GM21423 (cell line): ENCODE measurements around the gene AARS2.

Experiments used
- ATAC-seq: cut with Tn5 transposase; IDR thresholded peaks from one replicate; pipeline ENCODE4 v1.9.1; 2021; ENCODE audit warnings: mild to moderate bottlenecking, moderate library complexity; ENCODE audit not compliant: unreplicated experiment

The AARS2 gene

DNA sequence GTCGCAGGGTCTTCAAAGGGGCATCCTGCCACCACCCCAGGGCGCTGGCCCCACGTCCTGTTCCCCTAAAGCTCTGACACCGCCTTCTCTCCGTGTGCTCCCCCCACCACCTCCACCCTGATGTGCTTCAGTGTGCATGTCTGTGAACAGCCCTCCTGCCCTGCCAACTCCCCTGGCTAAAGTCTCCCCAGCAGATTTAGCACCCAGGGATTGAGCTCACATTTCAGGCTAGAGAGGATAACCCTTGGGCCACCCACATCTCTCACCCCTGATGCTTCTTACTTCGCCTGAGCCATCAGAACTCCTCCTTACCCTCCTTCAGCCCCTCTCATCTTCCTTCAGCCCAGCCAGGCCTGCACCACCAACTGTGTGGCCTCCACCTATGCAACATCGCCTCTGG lies 35.4 kb downstream of the AARS2 start:
- no peak for ATAC-seq

DNA sequence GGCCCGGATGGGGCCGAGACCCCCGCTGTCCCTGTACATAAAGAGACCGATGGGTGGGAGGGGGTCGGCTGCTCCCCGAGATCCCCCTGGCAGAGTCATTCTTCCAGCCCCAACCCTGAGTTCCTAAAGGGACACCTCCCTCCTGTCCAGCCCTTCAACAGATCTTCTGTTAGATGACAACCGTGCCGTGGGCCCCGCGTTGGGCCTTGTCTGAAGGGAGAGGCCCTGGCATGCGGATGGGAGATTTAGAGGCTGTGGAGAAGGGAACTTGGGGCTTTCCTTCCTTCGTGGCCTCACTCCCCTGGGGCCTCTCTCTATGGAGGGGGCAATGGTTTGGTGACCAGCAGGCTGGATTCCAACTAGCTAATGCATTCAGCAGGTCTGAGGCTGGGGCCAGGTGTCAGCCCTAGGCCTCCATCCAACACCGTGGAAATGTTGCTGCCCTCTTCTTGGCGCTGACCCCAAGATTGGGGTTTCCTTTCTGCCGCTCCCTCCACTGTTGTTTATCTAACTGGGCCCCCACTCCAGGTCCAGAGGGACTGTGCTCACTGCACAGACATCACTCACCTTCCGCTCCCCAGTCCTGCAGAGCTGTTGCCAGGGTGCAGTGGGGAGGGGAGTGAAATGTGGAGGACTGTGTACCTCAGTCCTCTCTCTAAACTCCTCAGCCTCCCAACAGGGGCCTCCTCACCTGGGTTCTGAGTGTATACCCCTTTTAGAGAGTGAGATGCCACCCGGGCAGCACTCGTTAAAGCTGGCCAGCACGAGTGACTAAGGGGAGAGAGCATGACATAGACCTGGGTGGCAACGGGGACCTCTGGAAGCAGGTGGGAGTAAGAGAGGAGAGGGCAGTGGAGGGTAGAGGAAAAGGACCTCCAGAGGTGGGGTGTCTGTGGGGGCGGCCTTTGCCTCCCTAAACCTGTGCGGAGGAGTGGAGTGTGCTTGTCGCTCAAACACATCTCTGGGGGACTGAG lies 36.2 kb downstream of the AARS2 start:
- no peak for ATAC-seq

DNA sequence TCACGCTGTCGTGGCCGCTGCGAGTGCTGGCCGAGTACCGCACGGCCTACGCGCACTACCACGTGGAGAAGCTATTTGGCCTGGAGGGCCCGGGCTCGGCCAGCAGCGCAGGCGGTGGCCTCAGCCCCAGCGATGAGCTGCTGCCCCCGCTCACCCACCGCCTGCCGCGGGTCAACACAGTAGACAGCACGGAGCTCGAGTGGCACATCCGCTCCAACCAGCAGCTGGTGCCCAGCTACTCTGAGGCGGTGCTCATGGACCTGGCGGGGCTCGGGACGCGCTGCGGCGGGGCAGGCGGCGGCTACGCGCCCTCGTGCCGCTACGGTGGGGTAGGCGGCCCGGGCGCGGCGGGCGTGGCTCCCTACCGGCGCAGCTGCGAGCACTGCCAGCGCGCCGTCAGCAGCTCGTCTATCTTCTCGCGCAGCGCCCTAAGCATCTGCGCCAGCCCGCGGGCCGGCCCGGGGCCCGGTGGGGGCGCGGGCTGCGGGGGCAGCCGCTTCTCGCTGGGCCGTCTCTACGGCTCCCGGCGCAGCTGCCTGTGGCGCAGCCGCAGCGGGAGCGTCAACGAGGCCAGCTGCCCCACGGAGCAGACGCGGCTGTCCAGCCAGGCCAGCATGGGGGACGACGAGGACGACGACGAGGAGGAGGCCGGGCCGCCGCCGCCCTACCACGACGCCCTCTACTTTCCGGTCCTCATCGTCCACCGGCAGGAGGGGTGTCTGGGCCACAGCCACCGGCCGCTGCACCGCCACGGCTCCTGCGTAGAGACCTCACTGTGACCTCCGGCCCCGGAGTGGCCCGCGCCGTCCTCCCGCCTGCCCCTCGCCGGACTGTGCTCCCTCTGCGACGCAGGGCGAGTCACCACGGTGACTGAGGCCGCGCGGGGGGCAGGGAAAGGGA lies 37.1 kb downstream of the AARS2 start:
- ATAC-seq: no peak

DNA sequence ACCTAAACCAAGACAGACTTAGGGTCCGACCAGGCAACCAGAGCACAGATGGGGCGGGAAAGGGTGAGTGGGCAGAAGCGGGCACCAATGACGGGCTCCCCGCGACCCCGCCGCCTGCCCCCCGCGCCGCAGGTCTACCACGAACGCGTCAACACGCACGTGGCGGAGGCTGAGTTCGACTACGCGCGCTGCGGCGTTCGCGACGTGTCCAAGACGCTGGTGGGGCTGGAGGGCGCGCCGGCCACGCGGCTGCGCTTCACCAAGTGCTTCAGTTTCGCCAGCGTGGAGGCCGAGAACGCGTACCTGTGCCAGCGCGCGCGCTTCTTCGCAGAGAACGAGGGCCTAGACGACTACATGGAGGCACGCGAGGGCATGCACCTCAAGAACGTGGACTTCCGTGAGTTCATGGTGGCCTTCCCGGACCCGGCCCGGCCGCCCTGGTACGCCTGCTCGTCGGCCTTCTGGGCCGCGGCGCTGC lies 37.8 kb downstream of the AARS2 start:
- ATAC-seq: no peak

DNA sequence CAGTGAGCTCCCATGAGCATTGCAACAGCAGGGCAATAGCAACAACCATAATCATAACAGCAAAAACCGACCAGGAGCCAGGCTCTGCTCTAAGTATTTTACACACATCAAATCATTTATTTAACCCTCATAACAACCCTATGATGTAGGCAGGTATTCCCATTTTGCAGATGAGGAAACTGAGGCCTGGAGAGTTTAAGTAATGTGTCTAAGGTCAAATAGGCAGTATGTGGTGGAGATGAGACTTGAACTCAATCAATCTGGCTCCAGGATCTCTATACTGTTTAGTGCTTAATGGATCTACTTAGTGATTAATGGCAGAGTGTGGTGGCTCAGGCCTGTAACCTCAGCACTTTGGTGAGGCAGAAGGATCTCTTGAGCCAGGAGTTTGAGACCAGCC lies 39.5 kb downstream of the AARS2 start:
- ATAC-seq: no peak

DNA sequence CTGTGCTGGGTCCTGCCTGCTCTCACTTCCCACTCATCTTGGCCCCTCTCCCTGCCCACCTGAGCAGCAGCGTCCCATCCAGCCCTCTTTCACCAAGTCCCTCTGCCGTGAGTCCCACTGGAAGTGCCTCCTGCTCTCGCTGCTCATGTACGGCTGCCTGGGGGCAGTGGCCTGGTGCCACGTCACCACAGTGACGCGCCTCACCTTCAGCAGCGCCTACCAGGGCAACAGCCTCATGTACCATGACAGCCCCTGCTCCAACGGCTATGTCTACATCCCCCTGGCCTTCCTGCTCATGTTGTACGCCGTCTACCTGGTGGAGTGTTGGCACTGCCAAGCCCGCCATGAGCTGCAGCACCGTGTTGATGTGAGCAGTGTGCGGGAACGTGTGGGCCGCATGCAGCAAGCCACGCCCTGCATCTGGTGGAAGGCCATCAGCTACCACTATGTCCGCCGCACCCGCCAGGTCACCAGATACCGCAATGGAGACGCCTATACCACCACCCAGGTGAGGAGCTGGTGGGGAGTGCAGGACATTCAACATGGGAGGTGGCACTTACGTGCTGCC lies 40.1 kb downstream of the AARS2 start:
- no peak for ATAC-seq

DNA sequence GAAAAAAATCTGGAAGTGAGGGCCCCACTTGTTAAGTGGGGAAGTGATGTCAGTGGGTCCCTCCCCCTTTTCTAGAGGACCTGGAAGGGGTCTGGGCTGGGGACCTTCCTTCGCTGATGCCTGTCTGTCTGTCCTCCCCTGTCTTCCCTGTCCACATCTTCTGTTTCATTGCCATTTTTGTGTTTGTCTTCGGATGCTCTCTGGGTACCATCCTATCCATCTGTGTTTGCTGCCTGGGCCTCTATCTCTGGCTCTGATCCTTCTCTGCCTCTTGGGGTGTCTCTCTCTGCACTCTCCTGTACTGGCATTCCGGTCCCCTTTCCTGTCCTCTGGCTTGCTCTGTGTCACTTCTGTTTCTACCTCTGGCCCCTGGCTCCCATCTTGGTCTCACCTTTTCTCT lies 40.6 kb downstream of the AARS2 start:
- no peak for ATAC-seq

DNA sequence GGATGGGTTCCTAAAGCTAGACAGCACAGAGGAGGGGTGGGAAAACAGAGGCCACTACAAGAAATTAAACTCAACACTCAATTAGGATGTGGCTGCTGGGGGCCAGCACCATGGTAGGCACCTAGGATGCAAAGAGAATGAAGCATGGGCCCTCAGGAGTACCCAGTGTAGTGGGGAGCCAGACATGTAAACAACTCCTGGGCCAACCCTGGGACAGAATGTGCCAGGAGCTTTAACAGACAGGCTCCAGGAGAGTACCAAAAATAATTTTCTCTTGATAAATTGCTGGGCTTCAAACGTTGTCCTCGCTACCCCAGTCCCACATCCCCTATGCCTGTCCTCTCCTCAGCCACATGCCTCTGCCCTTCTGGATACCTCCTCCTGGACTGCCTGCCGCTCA lies 41.2 kb downstream of the AARS2 start:
- no peak for ATAC-seq

DNA sequence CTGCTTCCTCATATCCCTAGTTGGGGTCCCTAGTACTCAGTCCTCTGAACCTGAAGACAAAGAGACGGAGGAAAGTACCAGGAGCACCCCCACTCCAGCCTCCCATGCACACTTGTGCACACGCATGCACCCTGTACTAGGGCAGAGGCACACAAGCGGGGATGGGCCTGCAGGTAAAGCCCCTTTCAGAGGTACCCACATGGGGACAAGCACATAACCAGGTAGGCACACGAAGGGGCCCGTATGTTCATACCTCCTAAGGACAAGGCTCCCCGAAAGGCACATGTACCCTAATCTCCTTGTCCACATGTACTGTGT lies 41.8 kb downstream of the AARS2 start:
- no peak for ATAC-seq

DNA sequence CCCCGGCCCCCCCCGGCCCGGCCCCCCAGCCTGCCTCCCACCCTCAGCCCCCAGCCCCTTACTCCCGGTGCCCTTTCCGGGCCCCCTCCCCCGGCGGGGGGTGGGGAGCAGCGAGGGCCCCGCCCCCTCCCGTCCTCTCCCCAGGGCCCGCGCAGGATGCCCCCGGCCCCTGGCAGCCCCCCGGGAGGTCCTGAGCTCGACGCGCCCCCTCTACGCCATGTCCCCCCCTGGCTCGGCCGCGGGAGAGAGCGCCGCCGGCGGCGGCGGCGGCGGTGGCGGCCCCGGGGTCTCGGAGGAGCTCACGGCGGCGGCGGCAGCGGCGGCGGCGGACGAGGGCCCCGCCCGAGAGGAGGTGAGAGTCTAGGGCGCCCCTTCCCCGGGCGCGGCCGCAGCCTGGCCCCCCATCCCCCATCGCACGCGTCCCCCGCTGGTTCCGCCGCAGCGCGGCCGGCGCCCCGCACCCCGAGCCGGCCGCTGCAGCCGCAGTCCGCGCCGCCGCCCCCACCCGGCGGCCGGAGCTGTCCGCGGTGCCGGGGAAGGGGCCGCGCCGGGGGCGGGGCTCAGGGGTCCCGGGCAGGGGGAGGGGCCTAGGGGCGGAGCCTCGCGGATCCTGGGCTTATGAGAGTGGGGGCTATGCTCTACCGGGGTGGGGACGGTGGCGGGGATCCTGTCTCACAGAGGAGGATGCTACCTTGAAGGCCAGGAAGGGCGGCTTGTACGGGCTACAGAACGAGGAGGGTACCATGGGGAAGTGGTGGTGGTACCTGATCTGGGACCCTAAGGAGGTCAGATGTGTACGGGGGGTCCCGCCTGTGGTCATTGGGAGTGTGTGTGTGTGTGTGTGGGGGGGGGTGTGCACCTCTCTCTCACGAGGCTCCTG lies 42.4 kb downstream of the AARS2 start:
- no peak for ATAC-seq

DNA sequence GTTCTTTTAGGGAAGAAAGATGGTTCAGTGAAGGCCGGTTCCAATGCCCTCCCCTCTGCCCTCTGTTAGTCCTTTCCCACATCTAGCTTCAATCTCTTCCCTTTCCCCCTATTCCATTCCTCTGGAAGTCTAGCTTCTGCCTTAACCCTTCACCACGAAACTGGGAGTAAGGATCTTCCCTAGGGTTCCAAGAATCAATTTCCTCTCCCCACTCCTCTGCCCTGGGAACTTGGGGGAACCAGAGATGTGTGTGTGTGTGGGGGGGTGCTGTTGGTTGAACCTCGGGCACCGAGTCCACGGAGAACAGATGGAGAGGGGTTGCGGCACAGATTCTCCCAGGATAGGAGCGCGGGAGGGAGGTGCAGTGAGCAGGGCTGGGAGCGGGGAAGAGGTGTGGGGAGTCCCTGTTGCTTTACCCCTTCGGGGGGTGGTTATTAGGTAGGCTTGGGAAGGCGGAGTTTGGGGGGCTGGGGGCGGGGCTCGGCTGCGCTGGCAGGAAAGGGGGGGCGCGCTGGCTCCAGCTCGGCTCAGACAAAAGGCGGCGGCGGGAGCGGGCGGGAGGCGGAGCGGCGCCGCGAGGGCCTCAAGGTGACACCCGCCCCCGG lies 43.1 kb downstream of the AARS2 start, which contains the start of gene TMEM151B:
Gene TMEM151B, plus strand, starts transcription at position 530 of the 605 bp plus-strand sequence. CDS start 293 bp downstream, outside the sequence.
- no peak for ATAC-seq

DNA sequence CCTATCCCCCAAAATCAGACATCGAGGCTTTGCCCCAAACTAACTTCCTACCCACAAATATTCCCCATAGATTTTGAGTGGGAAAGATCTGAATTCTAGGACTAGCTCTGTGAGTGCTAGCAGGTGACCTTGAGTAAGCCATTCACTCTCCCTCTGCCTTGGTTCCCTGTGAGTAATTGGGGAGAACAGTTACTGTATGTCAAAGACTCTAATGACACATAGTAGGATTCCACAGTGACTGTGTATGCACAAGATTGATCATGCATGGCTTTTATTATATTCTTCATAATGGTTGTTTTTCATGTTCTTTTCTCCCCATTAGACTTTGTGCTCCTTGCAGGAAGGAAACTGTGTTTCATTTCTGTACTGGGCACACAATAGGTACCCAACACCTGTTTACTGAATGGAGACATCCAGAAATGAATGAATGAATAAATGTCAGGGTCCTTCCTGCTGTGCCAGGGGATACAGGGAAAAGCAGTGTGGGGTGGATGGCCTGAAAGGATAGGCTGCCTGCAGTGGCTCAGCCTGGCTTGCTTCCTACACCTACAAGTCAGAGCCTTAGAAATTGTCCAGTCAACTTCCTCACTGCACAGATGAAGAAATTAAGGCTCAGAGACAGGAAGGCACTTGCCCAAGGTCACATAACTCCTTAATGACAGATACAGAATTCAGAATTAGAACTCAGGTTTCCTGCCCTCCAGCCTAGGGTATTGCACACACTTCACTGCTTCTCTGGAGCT lies 43.8 kb downstream of the AARS2 start:
- ATAC-seq: no peak

DNA sequence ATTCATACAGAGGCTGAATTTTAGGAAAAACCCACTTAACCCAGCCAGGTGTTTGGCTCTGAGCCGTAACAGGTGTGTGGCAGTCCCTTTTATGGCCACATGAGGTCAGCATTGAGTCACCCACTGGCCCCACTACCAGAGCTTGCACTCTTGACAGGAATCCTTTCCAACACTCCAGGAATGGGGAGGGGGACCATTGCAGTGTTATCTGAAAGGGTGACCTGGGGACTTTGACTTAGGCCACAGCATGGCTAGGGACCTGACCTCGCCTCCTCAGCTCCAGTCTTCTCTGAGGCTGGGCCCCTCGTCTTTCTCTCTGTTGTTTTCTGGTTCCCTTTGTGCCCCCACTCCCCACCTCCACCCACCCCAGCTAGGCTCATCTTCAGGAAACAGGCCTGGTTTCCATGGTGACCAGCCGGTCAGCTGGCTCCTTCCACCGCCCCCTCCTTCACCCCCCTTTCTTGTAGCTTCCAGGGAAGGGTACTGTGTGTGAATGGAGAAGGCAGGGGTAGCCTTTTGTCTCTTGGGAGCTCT lies 45.0 kb downstream of the AARS2 start:
- no peak for ATAC-seq

DNA sequence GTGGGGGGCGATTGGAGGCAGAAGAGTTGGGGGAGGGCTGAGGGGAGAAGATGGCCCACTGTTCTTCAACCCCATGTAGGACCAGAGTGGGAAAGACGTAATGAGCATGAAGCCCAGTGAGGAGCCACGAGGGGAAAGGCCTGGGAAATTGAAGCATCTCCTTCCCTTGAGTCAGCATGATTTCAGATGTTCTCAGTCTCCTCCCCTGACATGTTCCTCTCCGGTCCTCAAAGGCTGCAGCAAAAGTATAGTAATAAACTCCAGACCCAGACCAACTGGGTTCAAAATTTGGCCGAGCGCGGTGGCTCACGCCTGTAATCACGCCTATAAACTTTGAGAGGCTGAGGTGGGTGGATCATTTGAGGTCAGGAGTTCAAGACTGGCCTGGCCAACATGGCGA lies 45.9 kb downstream of the AARS2 start:
- ATAC-seq: no peak

DNA sequence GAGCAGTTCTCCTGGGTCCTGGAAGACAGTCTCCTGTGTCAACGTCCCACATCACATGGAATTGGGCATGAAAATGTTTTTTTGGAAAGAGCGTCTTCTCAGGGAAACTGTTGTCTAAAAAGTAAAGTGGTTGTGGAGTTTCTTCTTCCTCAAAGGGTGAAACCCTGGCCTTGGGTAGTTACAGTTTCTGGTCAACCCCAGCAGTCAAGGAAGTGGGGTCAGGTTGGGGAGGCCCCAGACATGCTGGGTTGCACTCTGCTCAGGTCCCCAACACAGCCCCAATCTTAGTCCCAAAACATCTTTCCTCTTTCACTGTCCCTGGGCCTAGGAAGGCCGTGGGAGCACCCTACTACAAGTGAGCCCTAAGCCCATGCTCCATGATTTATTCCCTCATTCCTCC lies 46.8 kb downstream of the AARS2 start:
- peak; percentile 25 for ATAC-seq

DNA sequence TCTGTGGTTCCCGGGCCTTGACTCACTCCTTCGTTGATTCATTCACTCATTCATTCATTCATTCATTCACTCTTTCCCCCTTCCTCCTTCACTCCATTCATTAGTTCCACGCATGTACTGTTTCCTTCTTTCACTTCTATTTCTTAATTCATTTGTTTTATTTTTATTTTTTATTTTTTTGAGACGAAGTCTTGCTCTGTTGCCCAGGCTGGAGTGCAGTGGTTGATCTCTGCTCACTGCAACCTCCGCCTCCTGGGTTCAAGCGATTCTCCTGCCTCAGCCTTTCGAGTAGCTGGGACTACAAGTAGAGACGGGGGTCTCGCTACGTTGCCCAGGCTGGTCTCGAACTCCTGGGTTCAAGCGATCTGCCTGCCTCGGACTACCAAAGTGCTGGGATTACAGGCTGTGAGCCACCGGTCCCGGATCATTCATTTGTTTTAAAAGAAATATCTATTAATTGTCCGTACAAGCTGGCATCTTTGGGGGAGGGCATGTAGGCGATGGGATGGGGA lies 47.4 kb downstream of the AARS2 start:
- no peak for ATAC-seq

DNA sequence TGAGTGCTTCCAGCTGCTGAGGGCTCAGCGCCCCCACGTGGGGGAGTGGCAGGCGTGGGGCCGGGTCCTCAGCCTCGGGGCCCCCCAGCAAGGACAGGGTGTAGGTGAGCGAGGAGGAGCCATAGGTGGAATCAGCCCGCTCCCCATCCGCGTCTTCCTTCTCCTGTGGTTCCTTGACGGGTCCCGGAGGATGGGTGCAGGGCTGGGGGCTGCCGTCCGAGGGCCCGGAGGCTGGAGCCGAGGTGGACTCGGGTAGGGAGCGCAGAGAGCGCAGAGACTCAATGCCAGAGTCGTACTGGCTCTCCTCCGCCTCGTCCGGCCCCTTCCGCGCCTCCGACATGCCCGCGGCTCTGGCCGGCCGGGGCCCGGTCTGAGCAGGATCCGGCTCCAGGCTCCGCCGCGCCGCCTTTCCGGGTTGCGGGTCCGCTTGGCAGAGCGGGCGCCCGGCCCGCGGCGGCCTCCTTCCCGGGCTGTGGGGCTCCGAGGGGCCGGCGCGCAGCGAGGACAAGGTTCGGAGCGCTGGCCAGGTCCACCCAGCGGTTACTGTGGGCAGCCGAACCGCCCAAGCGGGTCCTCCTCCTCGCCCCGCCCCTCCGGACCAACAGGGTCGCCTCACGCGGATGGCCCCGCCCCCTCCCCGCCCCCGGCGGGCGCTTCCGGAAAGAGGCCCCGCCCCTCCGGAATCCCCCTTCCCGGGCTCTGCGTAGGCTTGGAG lies 48.0 kb downstream of the AARS2 start, which contains the start of gene NFKBIE:
Gene NFKBIE, minus strand, starts transcription at position 545 of the 715 bp plus-strand sequence. Its CDS starts 205 bp downstream, at position 340.
- ATAC-seq: peak; percentile 42
